ELR (cell line): ENCODE data around the gene CNTLN.
"Not testable (repeated sequence)": the region's sequence is repeated elsewhere in the genome, so short reads cannot be mapped to it uniquely, and the experiment has no call there.

Experiments used
- DNase-seq: peaks from one replicate; pipeline ENCODE4 v3.0.0-alpha.2; 2015; ENCODE audit warnings: low read depth

Gene CNTLN

GRCh38 chr9:17191082-17191481 lies 56.2 kb downstream of the CNTLN start:
- no peak for DNase-seq

- no peak for DNase-seq
Observed at GRCh38 chr9:17204611-17205152, 69.8 kb downstream of the CNTLN start.

- peak; percentile 55 for DNase-seq
Observed at GRCh38 chr9:17216011-17216410, 81.2 kb downstream of the CNTLN start.

GRCh38 chr9:17216646-17217045 lies 81.8 kb downstream of the CNTLN start:
- DNase-seq: no peak

GRCh38 chr9:17217272-17217671 lies 82.4 kb downstream of the CNTLN start:
- no peak for DNase-seq

GRCh38 chr9:17219261-17219660 lies 84.4 kb downstream of the CNTLN start:
- DNase-seq: peak; percentile 23

GRCh38 chr9:17222932-17223331 lies 88.1 kb downstream of the CNTLN start:
- no peak for DNase-seq

- no peak for DNase-seq
Observed at GRCh38 chr9:17225407-17225806, 90.6 kb downstream of the CNTLN start.

- no peak for DNase-seq
Observed at GRCh38 chr9:17229945-17230560, 95.2 kb downstream of the CNTLN start.

- DNase-seq: no peak
Observed at GRCh38 chr9:17230646-17231045, 95.8 kb downstream of the CNTLN start.

- DNase-seq: no peak
Observed at GRCh38 chr9:17236147-17236546, 101.3 kb downstream of the CNTLN start.

GRCh38 chr9:17246770-17247169 lies 111.9 kb downstream of the CNTLN start:
- DNase-seq: no peak

GRCh38 chr9:17251100-17251499 lies 116.3 kb downstream of the CNTLN start:
- peak; percentile 2 for DNase-seq

GRCh38 chr9:17268531-17269188 lies 133.8 kb downstream of the CNTLN start:
- not testable (repeated sequence) for DNase-seq

GRCh38 chr9:17269799-17270198 lies 135.0 kb downstream of the CNTLN start:
- DNase-seq: no peak

GRCh38 chr9:17272536-17272935 lies 137.7 kb downstream of the CNTLN start:
- no peak for DNase-seq

- DNase-seq: peak; percentile 3
Observed at GRCh38 chr9:17280350-17281012, 145.6 kb downstream of the CNTLN start.

- DNase-seq: not testable (repeated sequence)
Observed at GRCh38 chr9:17290673-17291072, 155.8 kb downstream of the CNTLN start.

- DNase-seq: peak; percentile 26
Observed at GRCh38 chr9:17291766-17292165, 156.9 kb downstream of the CNTLN start.

GRCh38 chr9:17293685-17294084 lies 158.8 kb downstream of the CNTLN start:
- DNase-seq: no peak

- no peak for DNase-seq
Observed at GRCh38 chr9:17294822-17295624, 160.2 kb downstream of the CNTLN start.

GRCh38 chr9:17315341-17315740 lies 180.5 kb downstream of the CNTLN start:
- DNase-seq: no peak
